Measurements from ENCODE around the gene BAMBI. TPM values are rescaled to one million over a fixed set of nuclear protein-coding genes. Genes with fewer than 3 reads are reported as not detected.

The BAMBI gene
- total and polyA plus RNA-seq, 2 of the 8 experiments (the other 6 are each of a cell fraction or from before 2014, with no cell fraction given) = 5.6 to 26.4 TPM

DNA sequence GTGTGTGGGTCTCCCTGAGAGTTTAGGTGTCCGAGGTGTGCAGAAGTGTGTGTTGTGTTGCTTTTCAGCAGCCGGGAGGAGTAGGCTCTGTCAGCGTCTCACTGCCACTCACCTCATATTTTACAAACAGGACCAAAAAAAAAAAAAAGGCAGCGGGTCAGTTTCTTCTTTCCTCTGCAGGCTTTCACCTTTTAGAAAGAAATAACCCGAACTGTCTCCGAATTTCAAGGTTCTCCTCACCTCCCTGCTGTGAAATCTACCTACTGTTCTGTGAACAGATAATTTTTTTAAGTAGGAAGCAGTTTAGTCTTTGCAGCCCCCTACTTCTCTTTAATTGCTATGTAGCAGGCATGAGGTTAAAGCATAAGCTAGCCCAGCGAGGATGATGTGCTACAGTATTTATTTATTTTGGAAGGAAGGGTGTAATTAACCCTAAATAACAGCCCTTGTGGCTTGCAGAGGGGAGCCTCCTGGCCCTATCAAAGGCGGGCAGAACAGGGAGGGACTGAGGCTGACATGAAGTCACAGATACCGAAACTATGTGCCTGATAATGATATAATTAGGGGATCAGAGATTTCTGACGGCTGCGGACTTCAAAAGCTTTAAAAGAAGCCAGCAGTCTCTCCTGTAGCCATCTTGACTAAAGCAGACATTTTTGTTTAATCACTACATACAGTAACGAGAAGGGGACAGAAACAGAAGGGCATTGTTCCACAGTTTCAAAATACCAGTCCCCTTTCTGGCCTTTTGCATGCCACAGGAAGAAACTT lies 1.6 kb downstream of the BAMBI start (continued):
- TF ChIP-seq TAF1 (IDR thresholded peaks at IDR 0.05; ENCODE audit: low read depth, low read length) (no peak), SIX5 (IDR thresholded peaks at IDR 0.05; ENCODE audit: low read depth, low read length) (no peak), RXRA (IDR thresholded peaks at IDR 0.05; ENCODE audit: insufficient read depth, low read depth, low read length) (no peak)

All from H1 (cell line).